Mesenchymal stem cell (in vitro differentiated cells and primary cell): ENCODE data around the gene CDH23.

Source experiments
- DNase-seq: peaks from one replicate; pipeline ENCODE4 v3.0.0-alpha.2; 2013
- H2AFZ ChIP-seq: one replicate; pipeline ENCODE4 v1.6.1; 2013; ENCODE audit warnings: low read depth, mild to moderate bottlenecking, control low read depth, inconsistent platforms, low read length, moderate library complexity
- H2AK5ac ChIP-seq: 2 replicates; pipeline ENCODE4 v1.6.1; 2013; ENCODE audit warnings: low read length, moderate library complexity, mild to moderate bottlenecking, inconsistent platforms; ENCODE audit not compliant: severe bottlenecking
- H2BK120ac ChIP-seq: one replicate; pipeline ENCODE4 v1.6.1; 2013; ENCODE audit warnings: low read depth, mild to moderate bottlenecking, inconsistent platforms, low read length, moderate library complexity
- H2BK12ac ChIP-seq, 2 experiments: one replicate each; pipeline ENCODE4 v1.6.1; 2013; ENCODE audit warnings: inconsistent platforms in 2 of 2, low read length in 2 of 2, mild to moderate bottlenecking in 2 of 2, moderate library complexity in 2 of 2, control low read depth in 1 of 2
- H2BK15ac ChIP-seq: one replicate; pipeline ENCODE4 v1.6.1; 2013; ENCODE audit warnings: mild to moderate bottlenecking, low read depth, inconsistent platforms; ENCODE audit not compliant: poor library complexity, severe bottlenecking
- H2BK5ac ChIP-seq: 2 replicates; pipeline ENCODE4 v1.6.1; 2013; ENCODE audit warnings: low read depth, mild to moderate bottlenecking, low read length, control low read depth, inconsistent platforms; ENCODE audit not compliant: poor library complexity, severe bottlenecking
- H3K14ac ChIP-seq, 2 experiments: one replicate each; pipeline ENCODE4 v1.6.1; 2013; ENCODE audit warnings: inconsistent platforms in 2 of 2, low read length in 2 of 2, control low read depth in 1 of 2, mild to moderate bottlenecking in 1 of 2, moderate library complexity in 1 of 2
- H3K18ac ChIP-seq, 2 experiments: one replicate each; pipeline ENCODE4 v1.6.1; 2013; ENCODE audit warnings: inconsistent platforms in 2 of 2, low read length in 2 of 2, control low read depth in 1 of 2, low read depth in 1 of 2, mild to moderate bottlenecking in 1 of 2
- H3K23ac ChIP-seq, 2 experiments: one replicate each; pipeline ENCODE4 v1.6.1; 2013; ENCODE audit warnings: inconsistent platforms in 2 of 2, low read length in 2 of 2, mild to moderate bottlenecking in 2 of 2, moderate library complexity in 2 of 2, control low read depth in 1 of 2
- H3K27ac ChIP-seq: 2 replicates; pipeline ENCODE4 v1.5.1; 2013; ENCODE audit warnings: mild to moderate bottlenecking, moderate library complexity, low read length, control low read depth, inconsistent platforms; ENCODE audit not compliant: poor library complexity, severe bottlenecking
- H3K27me3 ChIP-seq, 2 experiments: 2 replicates each; pipeline versions ENCODE4 v1.6.1 to v1.7.0; 2013; ENCODE audit warnings: low read length in 2 of 2, mild to moderate bottlenecking in 2 of 2, moderate library complexity in 2 of 2, control low read depth in 1 of 2, inconsistent platforms in 1 of 2; ENCODE audit not compliant: control insufficient read depth in 1 of 2, insufficient read depth in 1 of 2
- H3K36me3 ChIP-seq, 2 experiments: 2 replicates each; pipeline versions ENCODE4 v1.6.1 to v1.7.0; 2013; ENCODE audit warnings: low read length in 2 of 2, control low read depth in 1 of 2, inconsistent platforms in 1 of 2, low read depth in 1 of 2, mild to moderate bottlenecking in 1 of 2; ENCODE audit not compliant: insufficient read depth in 2 of 2, control insufficient read depth in 1 of 2
- H3K4ac ChIP-seq, 2 experiments: one replicate each; pipeline ENCODE4 v1.6.1; 2013; ENCODE audit warnings: inconsistent platforms in 2 of 2, low read length in 2 of 2, mild to moderate bottlenecking in 2 of 2, moderate library complexity in 2 of 2, control low read depth in 1 of 2, low read depth in 1 of 2
- H3K4me1 ChIP-seq: 2 replicates; pipeline ENCODE4 v1.6.1; 2013; ENCODE audit warnings: low read depth, low read length, control low read depth; ENCODE audit not compliant: control insufficient read depth, insufficient read depth
- H3K4me2 ChIP-seq: 2 replicates; pipeline ENCODE4 v1.6.1; 2013; ENCODE audit warnings: low read length, mild to moderate bottlenecking, inconsistent platforms; ENCODE audit not compliant: poor library complexity, severe bottlenecking
- H3K4me3 ChIP-seq, 2 experiments: 2 replicates each; pipeline versions ENCODE4 v1.5.1 to v1.7.0; 2013; ENCODE audit warnings: low read length in 2 of 2, mild to moderate bottlenecking in 2 of 2, control low read depth in 1 of 2, low read depth in 1 of 2; ENCODE audit not compliant: insufficient read depth in 1 of 2
- H3K79me1 ChIP-seq: replicated peaks from 2 replicates; pipeline ENCODE4 v1.6.1; 2013; ENCODE audit warnings: mild to moderate bottlenecking, control low read depth, low read length, inconsistent platforms; ENCODE audit not compliant: poor library complexity, severe bottlenecking
- H3K9ac ChIP-seq: 2 replicates; pipeline ENCODE4 v1.7.0; 2013; ENCODE audit warnings: mild to moderate bottlenecking, low read length, moderate library complexity
- H3K9me3 ChIP-seq: 2 replicates; pipeline ENCODE4 v1.7.0; 2013; ENCODE audit warnings: mild to moderate bottlenecking, low read length; ENCODE audit not compliant: control insufficient read depth
- H4K8ac ChIP-seq: one replicate; pipeline ENCODE4 v1.6.1; 2013; ENCODE audit warnings: inconsistent platforms, mild to moderate bottlenecking, low read length, moderate library complexity
- H4K91ac ChIP-seq: one replicate; pipeline ENCODE4 v1.6.1; 2013; ENCODE audit warnings: mild to moderate bottlenecking, low read length, inconsistent platforms
- WGBS: methylation state at CpG from one replicate; pipeline ENCODE4 v1.1.7; 2013; ENCODE audit warnings: mixed read lengths; 5-methylcytosine and 5-hydroxymethylcytosine counted together

CDH23 gene

GRCh38 chr10:71648933-71649320, 252.2 kb downstream of the CDH23 start:
- no peak overlapping the region for H3K9ac ChIP-seq
- H2AFZ ChIP-seq: no peak overlapping the region
- peaks cover 41 to 87% of the 10 kb centered on the region in 2 experiments for H3K27me3 ChIP-seq
- no peak overlapping the region for H2BK15ac ChIP-seq
- no peaks in the 10 kb centered on the region for H3K79me1 ChIP-seq
- no peak for DNase-seq
- no peak overlapping the region for H4K91ac ChIP-seq
- H3K4me2 ChIP-seq: no peak overlapping the region
- no peak overlapping the region for H2BK120ac ChIP-seq
- no peaks in the 10 kb centered on the region for H3K36me3 ChIP-seq
- no peak overlapping the region for H2BK5ac ChIP-seq
- no peak overlapping the region for H3K18ac ChIP-seq
- H3K9me3 ChIP-seq: no peaks in the 10 kb centered on the region
- peaks cover 4% of the 10 kb centered on the region for H3K4me1 ChIP-seq
- H4K8ac ChIP-seq: no peak overlapping the region
- no peak overlapping the region for H3K14ac ChIP-seq
- no peak overlapping the region for H2BK12ac ChIP-seq
- 74% methylated on average over 7 of the region's 7 CpGs for WGBS
- H3K27ac ChIP-seq: no peak overlapping the region
- H3K23ac ChIP-seq: no peak overlapping the region
- no peak overlapping the region for H3K4me3 ChIP-seq
- no peak overlapping the region for H2AK5ac ChIP-seq
- H3K4ac ChIP-seq: no peak overlapping the region

- H3K4me3 ChIP-seq: no peak overlapping the region
Observed at GRCh38 chr10:71649631-71650030, 252.9 kb downstream of the CDH23 start.

GRCh38 chr10:71650397-71650796, 253.7 kb downstream of the CDH23 start:
- H2BK15ac ChIP-seq: no peak overlapping the region
- H3K9ac ChIP-seq: no peak overlapping the region
- H3K23ac ChIP-seq: no peak overlapping the region
- H3K4me2 ChIP-seq: no peak overlapping the region
- no peak overlapping the region for H3K4ac ChIP-seq
- no peak overlapping the region for H4K91ac ChIP-seq
- H3K79me1 ChIP-seq: no peaks in the 10 kb centered on the region
- H3K14ac ChIP-seq: no peak overlapping the region
- no peaks in the 10 kb centered on the region for H3K36me3 ChIP-seq
- H3K9me3 ChIP-seq: no peaks in the 10 kb centered on the region
- no peak overlapping the region for H3K27ac ChIP-seq
- no peak overlapping the region for H3K18ac ChIP-seq
- no peak overlapping the region for H2AK5ac ChIP-seq
- no peak overlapping the region for H2BK120ac ChIP-seq
- H3K4me1 ChIP-seq: peaks cover 4% of the 10 kb centered on the region
- no peak overlapping the region for H4K8ac ChIP-seq
- H2BK12ac ChIP-seq: no peak overlapping the region
- DNase-seq: no peak
- no peak overlapping the region for H2AFZ ChIP-seq
- peaks cover 41 to 86% of the 10 kb centered on the region in 2 experiments for H3K27me3 ChIP-seq
- H3K4me3 ChIP-seq: no peak overlapping the region
- WGBS: 91% methylated on average over 7 of the region's 7 CpGs
- no peak overlapping the region for H2BK5ac ChIP-seq

More at GRCh38 chr10:71649631-71650030, 252.9 kb downstream of the CDH23 start:
- Histone ChIP-seq H3K14ac (no peak overlapping the region), H2BK12ac (no peak overlapping the region), H3K4me2 (no peak overlapping the region), H3K9ac (no peak overlapping the region), H3K18ac (no peak overlapping the region), H3K27me3 (peaks cover 44 to 87% of the 10 kb centered on the region in 2 experiments), H3K9me3 (no peaks in the 10 kb centered on the region), H2BK120ac (no peak overlapping the region), H4K91ac (no peak overlapping the region), H2AFZ (no peak overlapping the region), H3K4ac (no peak overlapping the region), H3K4me1 (peaks cover 4% of the 10 kb centered on the region), H3K79me1 (no peaks in the 10 kb centered on the region), H2BK5ac (no peak overlapping the region), H4K8ac (no peak overlapping the region), H3K23ac (no peak overlapping the region), H2AK5ac (no peak overlapping the region), H3K36me3 (no peaks in the 10 kb centered on the region), H3K27ac (no peak overlapping the region), H2BK15ac (no peak overlapping the region)
- DNase-seq: no peak
- 61% methylated on average over 3 of the region's 4 CpGs for WGBS

- 78% methylated on average over 3 of the region's 6 CpGs for WGBS
- no peak overlapping the region for H3K9ac ChIP-seq
- peaks cover 38 to 86% of the 10 kb centered on the region in 2 experiments for H3K27me3 ChIP-seq
- H3K4me3 ChIP-seq: no peak overlapping the region
- H2BK15ac ChIP-seq: no peak overlapping the region
- no peak overlapping the region for H4K8ac ChIP-seq
- no peak overlapping the region for H2AK5ac ChIP-seq
- H3K18ac ChIP-seq: no peak overlapping the region
- no peak overlapping the region for H3K4ac ChIP-seq
- no peaks in the 10 kb centered on the region for H3K36me3 ChIP-seq
- no peaks in the 10 kb centered on the region for H3K79me1 ChIP-seq
- H3K23ac ChIP-seq: no peak overlapping the region
- H3K4me1 ChIP-seq: peaks cover 4% of the 10 kb centered on the region
- H2BK120ac ChIP-seq: no peak overlapping the region
- H2BK12ac ChIP-seq: no peak overlapping the region
- H2BK5ac ChIP-seq: no peak overlapping the region
- H4K91ac ChIP-seq: no peak overlapping the region
- no peak for DNase-seq
- H3K14ac ChIP-seq: no peak overlapping the region
- no peak overlapping the region for H3K27ac ChIP-seq
- no peak overlapping the region for H3K4me2 ChIP-seq
- no peak overlapping the region for H2AFZ ChIP-seq
- no peaks in the 10 kb centered on the region for H3K9me3 ChIP-seq
Observed at GRCh38 chr10:71651428-71651827, 254.7 kb downstream of the CDH23 start.
